ENCODE measurements around the gene ESRRA.

Gene ESRRA

GRCh38 chr11:64352099-64352994 lies 47.0 kb downstream of the ESRRA start:
- DNase-seq (ENCODE audit: low spot score), result no peak

DNA sequence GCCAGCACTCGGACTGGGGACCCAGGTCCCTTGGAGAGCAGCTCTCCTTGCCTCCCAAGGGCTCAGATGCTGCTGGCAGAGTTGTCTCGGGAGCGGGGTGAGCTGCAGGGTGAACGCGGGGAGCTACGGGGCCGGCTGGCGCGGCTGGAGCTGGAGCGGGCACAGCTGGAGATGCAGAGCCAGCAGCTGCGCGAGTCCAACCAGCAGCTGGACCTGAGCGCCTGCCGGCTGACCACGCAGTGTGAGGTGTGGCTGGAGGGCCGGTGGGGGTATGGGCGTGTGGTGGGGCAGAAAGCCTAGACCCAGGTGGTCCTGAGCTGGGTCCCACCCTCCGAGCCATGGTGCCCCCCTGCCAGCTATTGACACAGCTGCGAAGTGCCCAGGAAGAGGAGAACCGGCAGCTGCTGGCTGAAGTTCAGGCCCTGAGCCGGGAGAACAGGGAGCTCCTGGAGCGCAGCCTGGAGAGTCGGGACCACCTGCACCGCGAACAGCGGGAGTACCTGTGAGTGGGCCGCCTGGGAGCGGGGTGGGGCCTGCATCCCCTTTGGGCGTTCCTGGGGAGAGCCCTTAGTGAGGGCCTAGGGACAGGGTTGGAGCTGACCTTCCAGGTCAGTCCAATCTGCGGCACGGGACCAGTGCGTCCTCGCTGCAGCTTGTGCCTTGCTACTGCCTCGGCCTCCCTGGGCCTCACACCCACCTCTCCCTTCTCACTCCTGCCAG lies 47.8 kb downstream of the ESRRA start:
- DNase-seq (ENCODE audit: low spot score), result no peak

DNA sequence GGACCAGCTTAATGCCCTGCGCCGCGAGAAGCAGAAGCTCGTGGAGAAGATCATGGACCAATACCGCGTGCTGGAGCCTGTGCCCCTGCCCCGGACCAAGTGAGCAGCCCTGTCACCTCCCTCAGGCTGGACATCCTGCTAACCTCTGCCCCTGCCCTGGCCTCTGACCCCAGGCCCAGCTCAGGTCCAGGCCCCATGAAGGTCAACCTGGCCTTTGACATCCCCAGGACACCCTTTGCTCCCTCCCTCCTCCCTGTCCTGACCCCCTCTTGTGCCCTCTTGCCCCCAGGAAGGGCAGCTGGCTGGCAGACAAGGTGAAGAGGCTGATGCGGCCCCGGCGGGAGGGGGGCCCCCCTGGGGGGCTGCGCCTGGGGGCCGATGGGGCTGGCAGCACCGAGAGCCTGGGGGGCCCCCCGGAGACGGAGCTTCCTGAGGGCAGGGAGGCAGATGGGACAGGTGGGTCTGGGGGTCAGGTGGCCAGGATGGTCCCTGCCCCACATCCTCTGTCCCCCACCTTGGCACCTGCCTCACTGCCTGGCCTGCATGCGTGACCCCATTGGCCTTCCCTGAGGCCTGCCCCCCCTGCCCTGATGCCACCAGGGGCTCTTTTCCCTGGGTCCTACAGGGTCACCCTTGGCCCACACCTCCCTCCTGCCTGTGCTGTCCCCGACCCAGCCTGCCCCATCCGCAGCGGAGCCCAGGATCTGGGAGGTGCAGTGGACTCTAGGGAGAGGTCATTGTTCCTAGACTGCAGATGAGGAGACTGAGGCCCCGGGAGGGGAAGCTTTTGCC lies 48.6 kb downstream of the ESRRA start:
- no peak for DNase-seq (ENCODE audit: low spot score)

DNA sequence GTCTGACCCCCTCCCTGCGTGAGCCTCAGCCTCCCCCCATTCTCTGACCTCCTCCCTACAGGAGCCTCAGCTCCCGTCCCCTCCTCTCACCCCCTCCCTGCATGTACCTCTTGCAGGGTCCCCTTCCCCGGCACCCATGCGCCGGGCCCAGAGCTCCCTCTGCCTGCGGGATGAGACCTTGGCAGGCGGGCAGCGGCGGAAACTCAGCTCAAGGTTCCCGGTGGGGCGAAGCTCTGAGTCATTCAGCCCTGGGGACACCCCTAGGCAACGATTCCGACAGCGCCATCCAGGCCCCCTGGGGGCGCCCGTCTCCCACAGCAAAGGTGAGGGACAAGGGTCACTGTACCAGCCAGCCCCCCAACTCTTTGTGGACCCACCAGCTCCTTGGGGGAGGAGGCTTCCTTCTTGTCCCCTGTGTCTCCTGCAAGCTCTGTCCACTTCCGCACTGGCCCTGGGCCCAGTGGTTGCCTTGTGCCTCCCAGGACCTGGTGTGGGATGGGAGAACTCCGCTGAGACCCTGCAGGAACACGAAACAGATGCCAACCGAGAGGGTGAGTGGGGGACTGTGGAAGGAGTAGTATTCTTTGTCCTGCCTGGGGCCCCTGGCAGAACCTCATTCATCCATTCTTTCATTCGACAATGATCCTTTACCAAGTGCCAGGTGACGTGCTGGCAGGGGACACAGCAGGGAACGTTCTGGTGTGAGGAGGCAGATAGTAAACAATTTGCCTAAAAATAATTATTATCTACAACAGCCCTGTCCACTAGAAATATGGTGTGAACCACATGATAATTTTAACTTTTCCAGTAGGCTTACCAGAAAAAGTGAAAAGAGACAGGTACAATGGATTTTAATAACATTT lies 50.0 kb downstream of the ESRRA start:
- peak; percentile 26 for DNase-seq (ENCODE audit: low spot score)

DNA sequence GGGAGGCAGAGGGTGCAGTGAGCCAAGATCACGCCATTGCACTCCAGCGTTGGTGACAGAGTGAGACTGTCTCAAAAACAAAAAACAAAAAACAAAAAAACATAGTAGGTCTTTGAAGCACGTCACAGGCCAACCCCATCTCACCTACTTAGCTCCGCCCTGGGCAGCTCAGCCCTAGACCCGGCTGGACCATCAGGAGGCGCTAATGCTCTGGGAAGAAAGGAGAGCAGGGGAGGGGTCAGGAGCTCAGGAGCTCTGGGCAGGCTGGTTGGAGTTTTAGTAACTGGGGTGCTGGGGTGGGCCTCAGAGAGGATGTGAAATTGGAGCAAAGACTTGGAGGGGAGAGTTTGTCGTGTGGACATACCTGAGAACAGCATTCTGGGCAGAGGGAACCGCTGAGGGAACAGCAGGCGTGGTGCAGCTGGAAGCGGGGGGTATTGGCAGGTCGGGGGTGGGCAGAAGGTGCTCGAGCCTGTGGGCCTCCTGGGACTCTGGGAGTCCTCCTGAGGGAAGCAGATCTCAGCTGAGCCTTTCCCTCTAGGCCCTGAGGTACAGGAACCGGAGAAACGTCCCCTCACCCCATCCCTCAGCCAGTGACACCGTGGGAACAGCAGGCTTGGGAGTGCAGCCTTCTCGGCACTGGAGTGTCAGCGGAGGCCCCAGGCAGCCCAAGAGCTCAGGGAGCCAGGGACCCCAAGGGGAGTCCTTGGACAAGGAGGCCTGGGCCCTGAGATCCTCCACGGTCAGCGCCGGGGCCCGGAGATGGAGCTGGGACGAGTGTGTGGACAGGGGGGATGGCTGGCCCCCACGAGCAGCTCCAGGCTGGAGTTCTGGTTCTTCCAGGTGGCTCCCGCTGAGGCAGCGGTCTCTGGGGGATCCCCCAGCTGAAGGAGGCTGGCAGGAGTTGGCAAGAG lies 51.4 kb downstream of the ESRRA start:
- peak; percentile 13 for DNase-seq (ENCODE audit: low spot score)

- DNase-seq (ENCODE audit: low spot score), result no peak
Observed at GRCh38 chr11:64357446-64357845, 52.1 kb downstream of the ESRRA start.

DNA sequence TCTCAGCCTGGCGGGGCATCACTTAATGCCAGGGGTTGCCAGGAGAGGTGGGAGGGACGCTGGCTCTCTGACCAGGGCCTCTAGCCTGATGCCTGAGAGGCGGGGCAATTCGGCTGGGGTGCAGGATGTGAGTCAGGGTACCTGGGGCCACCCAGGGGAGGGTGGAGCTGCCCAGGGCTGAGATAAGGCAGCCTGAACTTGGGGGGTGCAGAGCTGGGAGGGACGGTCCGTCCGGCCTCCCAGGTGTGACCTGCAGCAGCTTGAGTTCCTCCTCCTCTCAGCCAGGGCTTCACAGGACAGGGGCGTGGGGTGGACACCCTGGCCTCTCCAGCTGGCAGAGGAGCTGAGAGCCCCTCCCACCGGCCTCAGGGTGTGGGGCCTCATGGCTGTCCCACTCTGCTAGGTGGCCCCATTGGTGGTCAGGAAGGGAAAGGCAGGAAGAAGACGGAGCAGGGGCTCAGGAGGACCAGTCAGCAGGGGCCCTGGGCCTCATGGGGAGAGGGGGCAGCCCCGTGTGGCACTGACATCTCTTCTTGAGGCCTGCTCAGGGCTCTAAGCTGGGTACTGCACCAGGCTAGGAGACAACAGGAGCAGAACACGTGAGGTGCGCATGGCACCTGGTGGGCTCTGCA lies 52.7 kb downstream of the ESRRA start:
- DNase-seq (ENCODE audit: low spot score), result peak; percentile 56

DNA sequence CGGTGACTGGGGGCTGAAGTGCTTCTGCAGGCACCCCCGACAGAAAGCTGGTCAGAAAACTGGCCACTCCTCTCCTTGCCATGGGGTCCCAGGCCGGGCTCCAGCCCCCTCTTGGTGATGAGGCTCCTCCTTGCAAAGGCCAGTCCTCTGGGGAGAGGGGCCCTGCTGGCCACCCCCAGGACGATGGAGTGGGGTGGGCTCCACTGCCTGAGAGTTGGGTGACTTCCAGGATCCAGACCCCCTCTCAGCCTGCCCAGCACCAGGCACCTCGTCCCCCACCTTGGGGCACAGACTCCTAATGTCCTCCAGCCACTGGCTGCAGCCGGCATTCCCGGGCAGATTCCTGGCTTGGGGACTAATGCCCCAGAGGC lies 53.2 kb downstream of the ESRRA start:
- DNase-seq (ENCODE audit: low spot score), result no peak

DNA sequence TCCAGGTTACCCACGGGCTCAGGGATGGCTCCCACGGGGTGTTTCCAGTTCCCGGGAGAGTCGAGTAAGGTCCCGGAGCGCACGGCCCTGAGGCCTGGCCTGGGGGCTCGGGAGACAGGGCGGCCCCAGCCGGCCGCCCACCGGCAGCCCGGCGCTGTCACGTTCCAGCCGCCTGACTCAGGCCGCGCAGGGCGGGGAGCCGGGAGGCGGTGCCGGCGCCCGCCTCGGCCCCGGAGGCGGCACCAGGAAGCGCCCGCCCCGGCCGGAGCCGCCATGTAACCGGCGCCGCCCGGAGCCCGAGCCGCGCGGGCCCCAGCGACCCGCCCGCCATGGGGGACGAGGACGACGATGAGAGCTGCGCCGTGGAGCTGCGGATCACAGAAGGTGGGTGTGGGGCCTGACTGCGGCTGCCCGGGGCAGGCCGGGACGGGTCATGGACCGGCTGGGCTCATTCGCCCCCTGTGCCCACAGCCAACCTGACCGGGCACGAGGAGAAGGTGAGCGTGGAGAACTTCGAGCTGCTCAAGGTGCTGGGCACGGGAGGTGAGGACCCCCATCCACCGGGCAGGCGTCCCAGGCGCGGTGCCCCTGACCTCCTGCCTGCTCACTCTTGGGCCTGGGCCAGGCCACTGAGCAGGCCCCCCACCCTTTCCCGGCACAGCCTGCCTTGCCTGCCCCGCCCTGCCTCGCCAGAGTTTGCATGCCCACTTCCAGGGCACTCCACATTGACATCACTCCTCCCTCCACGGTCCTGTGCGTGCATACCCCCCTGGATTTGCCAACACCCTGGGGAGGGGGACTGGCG lies 53.8 kb downstream of the ESRRA start, which contains the start of gene RPS6KA4:
Gene RPS6KA4, plus strand, starts transcription at position 256 of the 805 bp plus-strand sequence. Its CDS starts 74 bp downstream, at position 330.
- peak; percentile 44 for DNase-seq (ENCODE audit: low spot score)

DNA sequence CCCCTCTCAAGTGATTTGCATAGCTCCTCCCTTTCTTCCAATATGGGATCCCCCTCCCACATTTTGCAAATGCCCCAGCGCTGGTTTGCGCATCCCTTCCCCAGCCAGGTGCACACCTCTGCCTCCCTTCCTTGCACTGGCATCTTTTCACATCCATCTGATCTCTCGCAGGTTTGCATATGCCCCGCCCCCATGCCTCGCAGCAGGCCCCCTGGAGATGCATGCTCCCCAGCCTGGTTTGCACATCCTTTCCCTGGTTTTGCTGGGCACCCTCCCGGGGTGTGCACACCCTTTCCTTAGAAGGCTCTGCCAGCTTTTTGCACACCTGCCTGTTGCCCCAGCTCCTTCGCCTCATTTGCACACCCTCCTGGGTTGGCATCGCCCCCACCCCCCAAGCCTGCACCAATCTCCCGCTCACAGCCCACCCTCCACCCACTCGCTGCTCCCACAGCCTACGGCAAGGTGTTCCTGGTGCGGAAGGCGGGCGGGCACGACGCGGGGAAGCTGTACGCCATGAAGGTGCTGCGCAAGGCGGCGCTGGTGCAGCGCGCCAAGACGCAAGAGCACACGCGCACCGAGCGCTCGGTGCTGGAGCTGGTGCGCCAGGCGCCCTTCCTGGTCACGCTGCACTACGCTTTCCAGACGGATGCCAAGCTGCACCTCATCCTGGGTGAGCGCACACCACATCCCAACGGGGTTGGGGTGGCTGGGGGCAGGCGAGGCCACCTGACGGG lies 54.6 kb downstream of the ESRRA start:
- peak; percentile 14 for DNase-seq (ENCODE audit: low spot score)

DNA sequence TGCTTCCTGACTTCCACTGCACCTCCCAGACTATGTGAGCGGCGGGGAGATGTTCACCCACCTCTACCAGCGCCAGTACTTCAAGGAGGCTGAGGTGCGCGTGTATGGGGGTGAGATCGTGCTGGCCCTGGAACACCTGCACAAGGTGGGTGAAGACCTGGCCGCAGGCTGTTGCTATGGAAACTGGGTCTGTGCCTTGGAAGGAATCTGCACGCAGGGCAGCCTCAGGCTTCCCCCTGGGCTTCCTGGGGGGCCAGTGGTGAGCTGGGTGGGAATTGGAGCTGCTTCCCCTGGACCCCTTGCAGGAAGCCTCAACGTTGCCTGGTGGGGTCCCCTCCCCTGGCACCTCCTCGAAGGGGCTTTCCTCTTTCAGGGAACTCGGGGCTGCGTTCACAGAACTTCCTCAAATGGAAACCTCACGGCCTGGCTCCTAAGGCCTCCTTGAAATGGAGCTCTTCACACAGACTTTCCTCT lies 55.2 kb downstream of the ESRRA start:
- no peak for DNase-seq (ENCODE audit: low spot score)

DNA sequence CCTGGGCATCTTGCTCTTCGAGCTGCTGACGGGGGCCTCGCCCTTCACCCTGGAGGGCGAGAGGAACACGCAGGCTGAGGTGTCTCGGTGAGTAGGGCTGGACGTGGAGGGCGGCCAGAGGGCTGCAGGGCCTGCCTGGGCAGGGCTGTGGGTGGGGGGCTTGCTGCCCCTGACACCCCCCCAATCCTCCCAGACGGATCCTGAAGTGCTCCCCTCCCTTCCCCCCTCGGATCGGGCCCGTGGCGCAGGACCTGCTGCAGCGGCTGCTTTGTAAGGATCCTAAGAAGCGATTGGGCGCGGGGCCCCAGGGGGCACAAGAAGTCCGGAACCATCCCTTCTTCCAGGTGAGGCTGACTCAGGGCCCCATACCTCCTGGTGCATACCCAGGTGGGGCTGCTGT lies 56.3 kb downstream of the ESRRA start:
- no peak for DNase-seq (ENCODE audit: low spot score)

DNA sequence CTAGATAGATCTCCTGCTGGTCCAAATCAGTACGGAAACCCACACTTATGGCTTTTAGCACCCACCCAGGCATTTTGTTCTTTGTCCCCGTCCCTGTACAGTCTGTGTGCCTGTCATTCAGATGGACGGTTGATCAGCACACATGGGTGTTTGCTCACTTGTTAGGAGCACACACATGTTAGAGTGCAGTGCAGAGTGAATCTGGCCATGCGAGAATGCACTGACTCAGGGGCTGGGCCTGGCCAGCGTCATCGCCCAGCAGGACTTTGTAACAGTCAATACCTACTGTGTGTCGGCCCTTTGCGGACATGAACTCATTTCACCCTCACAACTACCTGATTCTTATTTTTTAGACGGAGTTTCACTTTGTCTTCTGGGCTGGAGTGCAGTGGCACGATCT lies 57.0 kb downstream of the ESRRA start:
- DNase-seq (ENCODE audit: low spot score), result no peak

DNA sequence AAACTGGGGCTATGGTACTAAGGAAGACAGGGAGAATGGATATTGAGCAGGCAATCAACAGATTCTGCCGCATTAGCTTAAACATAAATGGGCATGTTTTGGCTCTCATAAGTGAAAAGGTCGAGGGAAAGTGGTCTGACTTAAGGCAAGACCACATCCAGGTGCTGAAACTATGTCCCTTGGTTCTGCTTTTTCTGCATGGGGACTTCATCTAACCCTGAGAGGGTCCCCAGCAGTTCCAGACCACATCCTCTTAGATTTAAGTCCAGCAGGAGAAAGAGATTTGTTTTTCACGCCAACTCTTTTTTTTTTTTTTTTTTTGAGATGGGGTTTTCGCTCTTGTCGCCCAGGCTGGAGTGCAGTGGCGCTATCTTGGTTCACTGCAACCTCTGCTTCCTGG lies 59.1 kb downstream of the ESRRA start:
- DNase-seq (ENCODE audit: low spot score), result no peak

DNA sequence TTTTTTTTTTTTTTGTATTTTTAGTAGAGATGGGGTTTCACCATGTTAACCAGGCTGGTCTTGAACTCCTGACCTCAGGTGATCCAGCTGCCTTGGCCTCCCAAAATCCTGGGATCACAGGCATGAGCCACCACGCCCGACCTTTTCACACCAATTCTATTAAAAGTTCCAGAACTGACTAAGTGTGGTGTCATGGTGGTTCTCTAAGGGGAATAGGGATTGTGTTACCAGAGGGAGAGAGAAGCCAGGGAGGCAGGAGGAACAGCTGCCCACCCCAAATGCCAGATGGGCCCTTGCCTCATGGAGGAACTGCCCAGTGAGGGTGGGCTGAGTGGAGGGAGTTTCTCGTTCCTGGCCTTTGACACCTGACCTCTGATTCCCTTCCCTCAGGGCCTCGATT lies 59.6 kb downstream of the ESRRA start:
- DNase-seq (ENCODE audit: low spot score), result no peak

All from CD4-positive, alpha-beta T cell treated with Interleukin-2 at 100 ng/mL for 4 hours (primary cell).